GM19455 (cell line): ENCODE measurements around the gene TXNDC11.

ENCODE experiments used
- ATAC-seq: cut with Tn5 transposase; IDR thresholded peaks from one replicate; pipeline ENCODE4 v1.9.1; 2021; ENCODE audit not compliant: unreplicated experiment

Gene TXNDC11

GRCh38 chr16:11675561-11676511 is 66.8 kb downstream of the TXNDC11 start:
- ATAC-seq: no peak

GRCh38 chr16:11674818-11675560 is 67.7 kb downstream of the TXNDC11 start:
- no peak for ATAC-seq

GRCh38 chr16:11674001-11674817 is 68.4 kb downstream of the TXNDC11 start:
- no peak for ATAC-seq

- ATAC-seq: no peak
Observed at GRCh38 chr16:11673091-11674000, 69.3 kb downstream of the TXNDC11 start.

- ATAC-seq: no peak
Observed at GRCh38 chr16:11672206-11673090, 70.2 kb downstream of the TXNDC11 start.

- ATAC-seq: no peak
Observed at GRCh38 chr16:11671676-11672075, 71.0 kb downstream of the TXNDC11 start.

- ATAC-seq: no peak
Observed at GRCh38 chr16:11671271-11671670, 71.4 kb downstream of the TXNDC11 start.

GRCh38 chr16:11670171-11671131 is 72.2 kb downstream of the TXNDC11 start:
- ATAC-seq: no peak

- no peak for ATAC-seq
Observed at GRCh38 chr16:11669380-11670146, 73.1 kb downstream of the TXNDC11 start.

- ATAC-seq: no peak
Observed at GRCh38 chr16:11668623-11669379, 73.9 kb downstream of the TXNDC11 start.

- peak; percentile 66 for ATAC-seq
Observed at GRCh38 chr16:11667824-11668622, 74.6 kb downstream of the TXNDC11 start, which contains the start of gene SNN. Gene SNN (plus strand): TSS chr16:11668455. CDS start chr16:11676060, 7,605 bp downstream.

- no peak for ATAC-seq
Observed at GRCh38 chr16:11667221-11667823, 75.3 kb downstream of the TXNDC11 start.

- no peak for ATAC-seq
Observed at GRCh38 chr16:11666103-11667055, 76.3 kb downstream of the TXNDC11 start.

GRCh38 chr16:11665071-11665491 is 77.6 kb downstream of the TXNDC11 start:
- ATAC-seq: no peak
